H1 (cell line): ENCODE data around the gene CACNA2D4. TPM values are rescaled to one million over a fixed set of nuclear protein-coding genes. Genes with fewer than 3 reads are reported as not detected.
A peak's percentile ranks its signal among the peaks of the same experiment; 100 is the strongest.

ENCODE experiments used
- CTCF ChIA-PET: fragments of 300-600 bp; sonication (Branson Sonifier 250); formaldehyde crosslinking; loops from one replicate; lab custom pipeline; 2021; ENCODE audit not compliant: partially characterized antibody; lab: Charles Lee
- POLR2A ChIA-PET: fragments of 300-600 bp; sonication (Branson Sonifier 250); formaldehyde crosslinking; loops from one replicate; lab custom pipeline; 2021; ENCODE audit warnings: inconsistent platforms; ENCODE audit not compliant: partially characterized antibody; lab: Charles Lee
- DNase-seq, 2 experiments: peaks; one replicate each; pipeline versions ENCODE4 v3.0.0 to v3.0.0-alpha.2; 2010 to 2022; ENCODE audit warnings: low spot score in 2 of 2, low read depth in 1 of 2, mixed read lengths in 1 of 2
- FAIRE-seq: peaks from 2 replicates; lab custom pipeline; 2011; peaks lifted over from hg19 to GRCh38; lab: Jason Lieb, UNC
- H2AFZ ChIP-seq: 2 replicates; pipeline ENCODE4 v1.8.1; 2012; ENCODE audit warnings: low read length, inconsistent platforms
- H2AK5ac ChIP-seq: 2 replicates; pipeline ENCODE4 v1.6.1; 2013; ENCODE audit warnings: low read depth, low read length
- H2BK120ac ChIP-seq: replicated peaks from 2 replicates; pipeline ENCODE3; 2013; ENCODE audit warnings: low read depth, low read length, inconsistent platforms
- H2BK12ac ChIP-seq: 2 replicates; pipeline ENCODE4 v1.6.1; 2013; ENCODE audit warnings: low read depth, low read length
- H2BK15ac ChIP-seq: 2 replicates; pipeline ENCODE4 v1.6.1; 2013; ENCODE audit warnings: low read length
- H2BK20ac ChIP-seq: 2 replicates; pipeline ENCODE4 v1.6.1; 2013; ENCODE audit warnings: low read length
- H2BK5ac ChIP-seq: 2 replicates; pipeline ENCODE4 v1.6.1; 2013; ENCODE audit warnings: low read depth, low read length
- H3K14ac ChIP-seq: 2 replicates; pipeline ENCODE4 v1.6.1; 2013; ENCODE audit warnings: inconsistent platforms; ENCODE audit not compliant: insufficient read length
- H3K18ac ChIP-seq: 2 replicates; pipeline ENCODE4 v1.6.1; 2013; ENCODE audit warnings: low read length; ENCODE audit errors: extremely low read depth
- H3K23ac ChIP-seq: 2 replicates; pipeline ENCODE4 v1.6.1; 2013; ENCODE audit warnings: inconsistent platforms; ENCODE audit not compliant: insufficient read length
- H3K23me2 ChIP-seq: 2 replicates; pipeline ENCODE4 v1.6.1; 2013; ENCODE audit warnings: low read depth, low read length
- H3K27ac ChIP-seq: 2 replicates; pipeline ENCODE4 v1.6.1; 2011; ENCODE audit warnings: low read depth, low read length, inconsistent platforms
- H3K27me3 ChIP-seq, 4 experiments: replicated peaks in 1 of 4; 1 replicate in 1 of 4; 2 replicates in 3 of 4; pipeline versions ENCODE4 v1.6.1 to v1.8.1; 2011 to 2013; ENCODE audit warnings: low read length in 3 of 4, mild to moderate bottlenecking in 3 of 4, inconsistent platforms in 2 of 4, mixed read lengths in 2 of 4, moderate library complexity in 1 of 4; ENCODE audit not compliant: control insufficient read depth in 3 of 4, insufficient read depth in 3 of 4; ENCODE audit errors: extremely low read depth in 1 of 4
- H3K36me3 ChIP-seq, 4 experiments: 2 replicates each; pipeline versions ENCODE4 v1.6.1 to v1.8.1; 2011 to 2013; ENCODE audit warnings: mild to moderate bottlenecking in 4 of 4, low read length in 3 of 4, moderate library complexity in 2 of 4, control low read depth in 1 of 4, inconsistent platforms in 1 of 4; ENCODE audit not compliant: insufficient read depth in 4 of 4, control insufficient read depth in 2 of 4
- H3K4ac ChIP-seq: replicated peaks from 2 replicates; pipeline ENCODE3; 2013; ENCODE audit warnings: low read length, low read depth, mixed read lengths, inconsistent platforms; ENCODE audit not compliant: insufficient read length
- H3K4me1 ChIP-seq, 4 experiments: replicated peaks in 1 of 4; 1 replicate in 1 of 4; 2 replicates in 3 of 4; pipeline versions ENCODE4 v1.6.1 to v1.8.1; 2011 to 2013; ENCODE audit warnings: low read length in 3 of 4, inconsistent platforms in 2 of 4, mixed read lengths in 1 of 4; ENCODE audit not compliant: insufficient read depth in 4 of 4, control insufficient read depth in 3 of 4
- H3K4me2 ChIP-seq, 2 experiments: 2 replicates each; pipeline versions ENCODE4 v1.6.1 to v1.8.1; 2011 to 2013; ENCODE audit warnings: low read depth in 2 of 2, low read length in 2 of 2, control low read depth in 1 of 2, inconsistent platforms in 1 of 2, mild to moderate bottlenecking in 1 of 2; ENCODE audit not compliant: insufficient read depth in 1 of 2
- H3K4me3 ChIP-seq, 4 experiments: fragments of 200-600, 300-600 bp in 1 of 4; sonication (generic), shearing (Covaris generic), sonication (Bioruptor Twin) in 1 of 4; 2 replicates each; pipeline versions ENCODE4 v1.5.1 to v1.8.1; 2011 to 2016; ENCODE audit warnings: low read length in 4 of 4, low read depth in 3 of 4, control low read depth in 2 of 4, inconsistent platforms in 2 of 4, mild to moderate bottlenecking in 2 of 4, mixed read lengths in 1 of 4, moderate library complexity in 1 of 4; ENCODE audit not compliant: insufficient read depth in 2 of 4; ENCODE audit errors: extremely low read depth in 1 of 4
- H3K56ac ChIP-seq: replicated peaks from 2 replicates; pipeline ENCODE3; 2013; ENCODE audit warnings: low read depth, mild to moderate bottlenecking, mixed read lengths, low read length, inconsistent platforms; ENCODE audit not compliant: insufficient read length
- H3K79me1 ChIP-seq: 2 replicates; pipeline ENCODE4 v1.6.1; 2013; ENCODE audit warnings: low read depth, low read length, control low read depth
- H3K79me2 ChIP-seq, 2 experiments: 2 replicates each; pipeline versions ENCODE4 v1.6.1 to v1.8.1; 2012 to 2013; ENCODE audit warnings: low read length in 2 of 2, mild to moderate bottlenecking in 2 of 2, inconsistent platforms in 1 of 2; ENCODE audit not compliant: insufficient read depth in 2 of 2, control insufficient read depth in 1 of 2
- H3K9ac ChIP-seq, 4 experiments: replicated peaks in 1 of 4; 1 replicate in 1 of 4; 2 replicates in 3 of 4; pipeline versions ENCODE4 v1.6.1 to v1.8.1; 2011 to 2013; ENCODE audit warnings: low read depth in 3 of 4, low read length in 3 of 4, control low read depth in 2 of 4, mild to moderate bottlenecking in 2 of 4, moderate library complexity in 2 of 4, inconsistent platforms in 1 of 4; ENCODE audit errors: extremely low read depth in 1 of 4
- H3K9me3 ChIP-seq, 2 experiments: 2 replicates each; pipeline versions ENCODE4 v1.6.1 to v1.8.1; 2012 to 2013; ENCODE audit warnings: mild to moderate bottlenecking in 2 of 2, moderate library complexity in 2 of 2, control low read depth in 1 of 2, inconsistent platforms in 1 of 2, low read depth in 1 of 2, low read length in 1 of 2, mixed read lengths in 1 of 2; ENCODE audit not compliant: insufficient read depth in 2 of 2
- H4K20me1 ChIP-seq, 2 experiments: replicated peaks in 1 of 2; 2 replicates each; pipeline versions ENCODE3 to v1.8.1; 2011 to 2013; ENCODE audit warnings: inconsistent platforms in 2 of 2, low read length in 2 of 2, mild to moderate bottlenecking in 1 of 2; ENCODE audit not compliant: insufficient read depth in 2 of 2, control insufficient read depth in 1 of 2
- H4K5ac ChIP-seq: 2 replicates; pipeline ENCODE4 v1.6.1; 2013; ENCODE audit warnings: low read length, low read depth, mixed read lengths, inconsistent platforms; ENCODE audit not compliant: insufficient read length
- H4K8ac ChIP-seq: 2 replicates; pipeline ENCODE4 v1.8.0; 2013; ENCODE audit warnings: mild to moderate bottlenecking, moderate library complexity, low read length, inconsistent platforms; ENCODE audit not compliant: insufficient read depth; ENCODE audit errors: extremely low read depth
- H4K91ac ChIP-seq: replicated peaks from 2 replicates; pipeline ENCODE3; 2013; ENCODE audit warnings: low read length, mixed read lengths, inconsistent platforms; ENCODE audit not compliant: insufficient read length
- CTBP2 ChIP-seq: IDR thresholded peaks from 2 replicates; pipeline ENCODE4 v1.7.0; 2011; ENCODE audit warnings: borderline replicate concordance, mild to moderate bottlenecking, moderate library complexity, mixed read lengths, low read length; ENCODE audit not compliant: insufficient read depth, insufficient read length
- EGR1 ChIP-seq: IDR thresholded peaks from 2 replicates; pipeline ENCODE4 v1.6.1; 2011; ENCODE audit warnings: low read depth, low read length, borderline replicate concordance
- PHF8 ChIP-seq: fragments of 200-600 bp; sonication (generic); conservative IDR thresholded peaks from 2 replicates; pipeline ENCODE4 v1.7.1; 2012; ENCODE audit warnings: low read depth, mild to moderate bottlenecking, inconsistent platforms, low read length, moderate library complexity
- WGBS, 2 experiments: shearing (Covaris generic) in 1 of 2; methylation state at CpG; one replicate each; pipeline versions ENCODE4 v1.1.6 to v1.1.7; 2013 to 2015; ENCODE audit warnings: low lambda C conversion rate in 2 of 2, mixed read lengths in 2 of 2, inconsistent platforms in 1 of 2, low coverage in 1 of 2, missing lambda C conversion rate in 1 of 2; ENCODE audit not compliant: insufficient replicate concordance in 2 of 2, insufficient coverage in 1 of 2, insufficient read length in 1 of 2; ENCODE audit errors: extremely low coverage in 1 of 2, missing lambda C conversion rate in 1 of 2; 5-methylcytosine and 5-hydroxymethylcytosine counted together
- polyA plus RNA-seq, 7 experiments: library from polyadenylated mRNA; depleted of rRNA in 3 of 7; stranded (reverse) in 5 of 7; unstranded in 2 of 7; fragments of >200 nt in 5 of 7; fragments of 200-250 nt in 2 of 7; gene quantifications; 1 replicate in 5 of 7; 2 replicates in 1 of 7; 4 replicates in 1 of 7; pipeline versions ENCODE4 v1.2.1 to v1.2.3, GENCODE V29; 2011 to 2013; ENCODE audit warnings: missing spikeins in 2 of 7, mixed read lengths in 2 of 7
- total RNA-seq: library from RNA; stranded (reverse); fragmentation: NEBNext Ultra II Directional; extraction: Animal tissue kit (Norgen Biotek cat#: 25700); gene quantifications from 2 replicates; pipeline ENCODE4 v1.2.1, GENCODE V29; 2021

The CACNA2D4 gene
- total and polyA plus RNA-seq, 2 of the 8 experiments (the other 6 are each of a cell fraction or from before 2014, with no cell fraction given), result 0.44 to 0.88 TPM

GRCh38 chr12:1934068-1934467 is 15.6 kb upstream of the CACNA2D4 start:
- TF ChIP-seq CTBP2 (no peak), EGR1 (no peak), PHF8 (no peak)
- TF ChIP-seq, all 59 proteins: peak for 0
- DNase-seq, result peak in 1 of 2 experiments; percentile 35
- Histone ChIP-seq H2BK20ac (no peak overlapping the region), H3K4me3 (no peak overlapping the region), H2BK5ac (no peak overlapping the region; the same call in 1 of the 2 replicates), H3K23ac (no peak overlapping the region), H4K5ac (no peak overlapping the region), H3K23me2 (peaks cover 5% of the 10 kb centered on the region), H3K4me2 (no peak overlapping the region), H3K79me2 (no peaks in the 10 kb centered on the region), H4K91ac (no peak overlapping the region), H2BK120ac (no peak overlapping the region), H3K18ac (no peak overlapping the region), H2AFZ (no peak overlapping the region), H3K27ac (no peak overlapping the region), H3K56ac (no peak overlapping the region), H2BK15ac (no peak overlapping the region), H2AK5ac (no peak overlapping the region), H3K9ac (no peak overlapping the region), H3K27me3 (no peaks in the 10 kb centered on the region; a peak in 1 of 7 replicates), H3K36me3 (0 out of 8 replicates have a peak, but pooled peaks cover 0 to 3% (median 0%) of the 10 kb centered on the region in 4 experiments), H3K9me3 (no peaks in the 10 kb centered on the region), H3K79me1 (no peaks in the 10 kb centered on the region), H4K8ac (no peak overlapping the region), H3K4me1 (peaks cover 0 to 2% (median 0%) of the 10 kb centered on the region in 4 experiments; a peak in 1 of 7 replicates), H3K14ac (no peak overlapping the region), H2BK12ac (no peak overlapping the region), H3K4ac (no peak overlapping the region), H4K20me1 (peaks cover 0 to 4% of the 10 kb centered on the region in 2 experiments)
- no peak for FAIRE-seq
- 88% methylated on average over 5 of the region's 5 CpGs; no CpG with 5 or more reads in 1 of the 2 experiments for WGBS, 2 experiments
- POLR2A ChIA-PET, result no interaction called here
- CTCF ChIA-PET, result interaction anchor here (0.6 to 2.5 kb wide), 6 partner anchors 13 to 281 kb away, joined by 3 to 14 read pairs (median 4); no protein-coding TSS in a partner anchor
